WTC11 (cell line): ENCODE results near the gene KRTAP4-6.

Experiments used
- ATF1 ChIP-seq: sonication (generic); formaldehyde crosslinking; IDR thresholded peaks from 2 replicates; pipeline ENCODE4 v1.8.1; 2023; ENCODE audit warnings: mild to moderate bottlenecking, moderate library complexity, missing genetic modification reagents
- CBFB ChIP-seq: sonication (generic); formaldehyde crosslinking; IDR thresholded peaks from 2 replicates; pipeline ENCODE4 v1.8.1; 2022; ENCODE audit warnings: mild to moderate bottlenecking, low read depth, missing genetic modification reagents
- CDX4 ChIP-seq: fragments of 250-450 bp; sonication (Bioruptor Pico); IDR thresholded peaks from 2 replicates; pipeline ENCODE4 v1.9.0; 2021; ENCODE audit warnings: moderate library complexity, mild to moderate bottlenecking, inconsistent platforms, borderline replicate concordance
- CTCF ChIP-seq: fragments of 200-600 bp; IDR thresholded peaks from 2 replicates; pipeline ENCODE4 v1.8.0; 2022; ENCODE audit warnings: antibody characterized with exemption
- ELF4 ChIP-seq: sonication (generic); formaldehyde crosslinking; IDR thresholded peaks from 2 replicates; pipeline ENCODE4 v1.8.1; 2022; ENCODE audit warnings: low read depth, mild to moderate bottlenecking, moderate library complexity, missing genetic modification reagents
- ESRRA ChIP-seq: sonication (generic); formaldehyde crosslinking; IDR thresholded peaks from 2 replicates; pipeline ENCODE4 v1.8.1; 2022; ENCODE audit warnings: mild to moderate bottlenecking, missing genetic modification reagents, borderline replicate concordance
- NR2C2 ChIP-seq: sonication (generic); formaldehyde crosslinking; IDR thresholded peaks from 2 replicates; pipeline ENCODE4 v1.8.0; 2022; ENCODE audit warnings: mild to moderate bottlenecking, missing genetic modification reagents
- TF ChIP-seq, protein P1 (sequence below): sonication (generic); formaldehyde crosslinking; IDR thresholded peaks from 2 replicates; pipeline ENCODE4 v1.8.1; 2022; ENCODE audit warnings: mild to moderate bottlenecking, missing genetic modification reagents, moderate library complexity, borderline replicate concordance
- TF ChIP-seq, protein P2 (sequence below): sonication (generic); formaldehyde crosslinking; IDR thresholded peaks from 2 replicates; pipeline ENCODE4 v1.8.1; 2023; ENCODE audit warnings: mild to moderate bottlenecking, missing genetic modification reagents, moderate library complexity

DNA sequence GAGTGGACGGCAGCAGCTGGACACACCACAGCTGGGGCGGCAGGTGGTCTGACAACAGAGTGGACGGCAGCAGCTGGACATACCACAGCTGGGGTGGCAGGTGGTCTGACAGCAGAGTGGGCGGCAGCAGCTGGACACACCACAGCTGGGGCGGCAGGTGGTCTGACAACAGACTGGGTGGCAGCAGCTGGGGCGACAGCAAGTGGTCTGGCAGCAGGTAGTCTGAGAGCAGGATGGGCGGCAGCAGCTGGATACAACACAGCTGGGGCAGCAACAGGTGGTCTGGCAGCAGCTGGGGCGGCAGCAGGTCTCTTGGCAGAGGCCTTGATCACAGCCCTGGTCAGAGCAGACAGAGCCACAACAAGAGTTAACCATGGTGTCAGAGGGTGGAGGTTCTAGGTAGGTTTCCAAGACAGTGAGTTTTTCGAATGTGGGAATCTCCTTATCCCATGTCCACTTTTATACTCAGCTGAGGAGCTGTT is 44.2 kb upstream of the KRTAP4-6 start, which contains the start of gene KRTAP4-1:
- TF ChIP-seq CBFB (no peak), CDX4 (CRISPR knock-in tag) (no peak), ESRRA (CRISPR knock-in tag) (no peak), NR2C2 (CRISPR knock-in tag) (no peak), ELF4 (CRISPR knock-in tag) (no peak), ATF1 (CRISPR knock-in tag) (no peak), CTCF (no peak)
- TF ChIP-seq, protein P1, sequence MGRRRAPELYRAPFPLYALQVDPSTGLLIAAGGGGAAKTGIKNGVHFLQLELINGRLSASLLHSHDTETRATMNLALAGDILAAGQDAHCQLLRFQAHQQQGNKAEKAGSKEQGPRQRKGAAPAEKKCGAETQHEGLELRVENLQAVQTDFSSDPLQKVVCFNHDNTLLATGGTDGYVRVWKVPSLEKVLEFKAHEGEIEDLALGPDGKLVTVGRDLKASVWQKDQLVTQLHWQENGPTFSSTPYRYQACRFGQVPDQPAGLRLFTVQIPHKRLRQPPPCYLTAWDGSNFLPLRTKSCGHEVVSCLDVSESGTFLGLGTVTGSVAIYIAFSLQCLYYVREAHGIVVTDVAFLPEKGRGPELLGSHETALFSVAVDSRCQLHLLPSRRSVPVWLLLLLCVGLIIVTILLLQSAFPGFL (CRISPR knock-in tag) = no peak
- TF ChIP-seq, protein P2, sequence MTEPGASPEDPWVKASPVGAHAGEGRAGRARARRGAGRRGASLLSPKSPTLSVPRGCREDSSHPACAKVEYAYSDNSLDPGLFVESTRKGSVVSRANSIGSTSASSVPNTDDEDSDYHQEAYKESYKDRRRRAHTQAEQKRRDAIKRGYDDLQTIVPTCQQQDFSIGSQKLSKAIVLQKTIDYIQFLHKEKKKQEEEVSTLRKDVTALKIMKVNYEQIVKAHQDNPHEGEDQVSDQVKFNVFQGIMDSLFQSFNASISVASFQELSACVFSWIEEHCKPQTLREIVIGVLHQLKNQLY = no peak
